SK-N-SH (cell line): ENCODE measurements around the gene GALNTL6. TPM values are rescaled to one million over a fixed set of nuclear protein-coding genes. Genes with fewer than 3 reads are reported as not detected.

Experiments used
- CTCF ChIA-PET: fragments of 300-600, 350-600 bp; formaldehyde crosslinking; extraction: SDS; loops from one replicate; lab custom pipeline; 2021; lab: Yijun Ruan, JAX
- POLR2A ChIA-PET: fragments of 350-600 bp; sonication (Branson Sonifier 250); formaldehyde crosslinking; extraction: SDS; loops from one replicate; lab custom pipeline; 2020; ENCODE audit warnings: antibody characterized with exemption, inconsistent platforms; lab: Yijun Ruan, JAX
- DNase-seq: peaks from one replicate; pipeline ENCODE4 v3.0.0; 2012
- H2AFZ ChIP-seq: fragments of 200-600 bp; sonication (generic); 2 replicates; pipeline ENCODE4 v1.8.1; 2016; ENCODE audit warnings: antibody characterized with exemption, mild to moderate bottlenecking, low read depth
- H3F3A ChIP-seq: fragments of 200-600 bp; sonication (generic); replicated peaks from 2 replicates; pipeline ENCODE3; 2016; ENCODE audit warnings: antibody characterized with exemption, mild to moderate bottlenecking; ENCODE audit not compliant: insufficient read depth
- H3K27ac ChIP-seq, 2 experiments: fragments of 200-500 bp in 1 of 2; fragments of 200-600 bp in 1 of 2; sonication (Bioruptor generic) in 1 of 2; sonication (generic), shearing (Covaris generic) in 1 of 2; 2 replicates each; pipeline versions ENCODE4 v1.5.1 to v1.6.1; 2014 to 2016; ENCODE audit warnings: low read depth in 2 of 2, inconsistent platforms in 1 of 2, low read length in 1 of 2, mild to moderate bottlenecking in 1 of 2, mixed read lengths in 1 of 2
- H3K27me3 ChIP-seq: fragments of 200-600 bp; sonication (generic), shearing (Covaris generic); 2 replicates; pipeline ENCODE4 v1.6.1; 2016; ENCODE audit warnings: mixed run types; ENCODE audit not compliant: insufficient read depth
- H3K36me3 ChIP-seq, 2 experiments: fragments of 200-500 bp in 1 of 2; fragments of 200-600 bp in 1 of 2; sonication (Bioruptor generic) in 1 of 2; sonication (generic) in 1 of 2; replicated peaks in 1 of 2; 2 replicates each; pipeline versions ENCODE3 to v1.5.1; 2014 to 2016; ENCODE audit warnings: low read length in 1 of 2, mild to moderate bottlenecking in 1 of 2; ENCODE audit not compliant: insufficient read depth in 2 of 2, control insufficient read depth in 1 of 2
- H3K4me1 ChIP-seq, 2 experiments: fragments of 200-500 bp in 1 of 2; fragments of 200-600 bp in 1 of 2; sonication (Bioruptor generic) in 1 of 2; sonication (generic), shearing (Covaris generic) in 1 of 2; 2 replicates each; pipeline versions ENCODE4 v1.5.1 to v1.6.1; 2014 to 2016; ENCODE audit warnings: low read depth in 1 of 2, low read length in 1 of 2, mixed run types in 1 of 2; ENCODE audit not compliant: insufficient read depth in 2 of 2, control insufficient read depth in 1 of 2
- H3K4me2 ChIP-seq: fragments of 200-600 bp; sonication (generic), shearing (Covaris generic); 2 replicates; pipeline ENCODE4 v1.6.1; 2017; ENCODE audit warnings: mixed run types
- H3K4me3 ChIP-seq, 2 experiments: fragments of 200-500 bp in 1 of 2; fragments of 200-600 bp in 1 of 2; sonication (Bioruptor generic) in 1 of 2; sonication (generic), shearing (Covaris generic) in 1 of 2; 2 replicates each; pipeline versions ENCODE4 v1.5.1 to v1.8.1; 2014 to 2016; ENCODE audit warnings: low read depth in 2 of 2, inconsistent platforms in 1 of 2, low read length in 1 of 2, mild to moderate bottlenecking in 1 of 2, mixed read lengths in 1 of 2, moderate library complexity in 1 of 2
- H3K79me2 ChIP-seq: fragments of 200-600 bp; sonication (generic); 2 replicates; pipeline ENCODE4 v1.8.1; 2017; ENCODE audit warnings: mild to moderate bottlenecking; ENCODE audit not compliant: insufficient read depth
- H3K9ac ChIP-seq: fragments of 200-600 bp; sonication (generic); 2 replicates; pipeline ENCODE4 v1.6.1; 2017; ENCODE audit warnings: mixed run types
- H3K9me2 ChIP-seq: fragments of 200-600 bp; sonication (generic); 2 replicates; pipeline ENCODE4 v1.6.1; 2017; ENCODE audit warnings: mixed run types
- H3K9me3 ChIP-seq: fragments of 200-600 bp; sonication (generic); 2 replicates; pipeline ENCODE4 v1.6.1; 2017; ENCODE audit warnings: mixed run types, mild to moderate bottlenecking, moderate library complexity
- H4K20me1 ChIP-seq: fragments of 200-600 bp; sonication (generic); 2 replicates; pipeline ENCODE4 v1.6.1; 2017; ENCODE audit warnings: mild to moderate bottlenecking, mixed run types; ENCODE audit not compliant: insufficient read depth
- ELF1 ChIP-seq: IDR thresholded peaks from 2 replicates; pipeline ENCODE4 v1.4.0; 2012
- EZH2phosphoT487 ChIP-seq: fragments of 200-600 bp; sonication (generic); IDR thresholded peaks from 2 replicates; pipeline ENCODE4 v1.6.1; 2017; ENCODE audit warnings: low read depth, mixed run types, mild to moderate bottlenecking, antibody characterized with exemption, moderate library complexity, borderline replicate concordance
- FOXM1 ChIP-seq: IDR thresholded peaks from 2 replicates; pipeline ENCODE4 v1.4.0; 2012; ENCODE audit warnings: low read depth, mild to moderate bottlenecking
- GABPA ChIP-seq: IDR thresholded peaks from 2 replicates; pipeline ENCODE4 v1.4.0; 2012; ENCODE audit warnings: low read depth, mild to moderate bottlenecking
- GATA2 ChIP-seq: sonication (generic); formaldehyde crosslinking; IDR thresholded peaks from 2 replicates; pipeline ENCODE4 v1.5.0; 2020; ENCODE audit warnings: mild to moderate bottlenecking, missing genetic modification reagents
- IRF3 ChIP-seq: fragments of 150-350 bp; IDR thresholded peaks from 2 replicates; pipeline ENCODE4 v1.6.1; 2016; ENCODE audit warnings: mild to moderate bottlenecking, low read depth, low read length
- JUND ChIP-seq: IDR thresholded peaks from 2 replicates; pipeline ENCODE4 v1.4.0; 2012
- MXI1 ChIP-seq: IDR thresholded peaks from 2 replicates; pipeline ENCODE4 v1.6.1; 2012; ENCODE audit warnings: mild to moderate bottlenecking, low read depth, low read length, improper control_type of control experiment
- NFIC ChIP-seq: IDR thresholded peaks from 2 replicates; pipeline ENCODE4 v1.4.0; 2012; ENCODE audit warnings: borderline replicate concordance
- NRF1 ChIP-seq: IDR thresholded peaks from 2 replicates; pipeline ENCODE4 v1.6.1; 2012; ENCODE audit warnings: low read depth, mild to moderate bottlenecking, low read length
- POLR2AphosphoS5 ChIP-seq: IDR thresholded peaks from 2 replicates; pipeline ENCODE4 v1.6.1; 2012; ENCODE audit warnings: low read depth, low read length
- RAD21 ChIP-seq: IDR thresholded peaks from 2 replicates; pipeline ENCODE4 v1.6.1; 2012; ENCODE audit warnings: mild to moderate bottlenecking, low read length
- RCOR1 ChIP-seq: fragments of 150-350 bp; IDR thresholded peaks from 2 replicates; pipeline ENCODE4 v1.6.1; 2017; ENCODE audit warnings: antibody characterized with exemption, low read length
- REST ChIP-seq: IDR thresholded peaks from 2 replicates; pipeline ENCODE4 v1.6.1; 2012; ENCODE audit warnings: mild to moderate bottlenecking, low read depth, low read length, moderate library complexity
- SMC3 ChIP-seq: IDR thresholded peaks from 2 replicates; pipeline ENCODE4 v1.6.1; 2012; ENCODE audit warnings: low read depth, low read length, improper control_type of control experiment
- TCF12 ChIP-seq: IDR thresholded peaks from 2 replicates; pipeline ENCODE4 v1.4.0; 2012
- TEAD4 ChIP-seq: IDR thresholded peaks from 2 replicates; pipeline ENCODE4 v1.4.0; 2012; ENCODE audit warnings: mild to moderate bottlenecking, borderline replicate concordance; ENCODE audit not compliant: insufficient read depth
- WGBS: methylation state at CpG from one replicate; pipeline ENCODE4 v1.1.6; 2017; ENCODE audit warnings: low lambda C conversion rate; 5-methylcytosine and 5-hydroxymethylcytosine counted together
- polyA plus RNA-seq, 3 experiments: library from polyadenylated mRNA; depleted of rRNA; stranded (reverse); fragments of >200 nt; gene quantifications; 2 replicates each; pipeline ENCODE4 v1.2.3, GENCODE V29; 2012
- TF ChIP-seq, protein P1 (sequence below): fragments of 200-600 bp; sonication (generic); IDR thresholded peaks from 2 replicates; pipeline ENCODE4 v1.6.1; 2017; ENCODE audit warnings: antibody characterized with exemption, mild to moderate bottlenecking, moderate library complexity
- TF ChIP-seq, protein P2 (sequence below): IDR thresholded peaks from 2 replicates; pipeline ENCODE4 v1.4.0; 2012; ENCODE audit warnings: low read depth, borderline replicate concordance
- TF ChIP-seq, protein P3 (sequence below): IDR thresholded peaks from 2 replicates; pipeline ENCODE4 v1.4.0; 2012; ENCODE audit warnings: low read depth

Gene GALNTL6
- polyA plus RNA-seq, 1 of the 3 experiments (the other 2 are of a cell fraction): 0.07 TPM

DNA sequence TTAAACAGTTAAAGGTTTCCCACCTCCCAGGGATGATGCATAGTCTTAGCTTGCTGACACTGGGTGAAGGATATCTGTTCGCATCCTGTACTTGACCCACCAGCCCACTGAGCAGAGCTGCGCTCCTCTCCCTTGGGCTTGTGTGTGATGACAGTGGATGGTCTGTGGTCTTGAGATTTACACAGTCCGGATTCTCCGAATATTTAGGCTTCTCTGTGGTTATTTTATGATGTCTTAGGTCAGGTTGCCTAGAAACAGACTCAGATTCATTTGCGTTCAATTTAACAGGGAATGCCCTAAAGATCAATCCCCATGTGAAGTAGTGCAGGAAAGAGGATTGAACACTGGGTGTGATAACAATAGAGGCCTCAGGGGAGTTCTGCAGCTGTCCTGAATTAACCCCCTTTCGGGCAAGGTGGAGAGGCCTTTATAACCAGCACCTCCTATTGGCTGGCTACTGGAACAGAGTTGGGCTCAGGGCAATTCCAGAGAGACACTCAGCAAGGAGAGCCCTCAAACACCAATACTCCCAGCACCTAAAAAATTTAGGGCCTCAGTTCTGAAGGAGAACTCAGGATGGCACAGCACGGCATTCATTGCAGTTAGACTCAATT, 702.2 kb downstream of the GALNTL6 start:
- DNase-seq: no peak
- H3K9me3 ChIP-seq: no peaks in the 10 kb centered on the region
- no peak overlapping the region for H3K4me3 ChIP-seq
- H2AFZ ChIP-seq: no peak overlapping the region
- H3K9me2 ChIP-seq: no peaks in the 10 kb centered on the region
- H3K79me2 ChIP-seq: no peaks in the 10 kb centered on the region
- no peaks in the 10 kb centered on the region for H3F3A ChIP-seq
- H3K27ac ChIP-seq: no peak overlapping the region
- no peak overlapping the region for H3K4me2 ChIP-seq
- ChIA-PET CTCF (no interaction called here), POLR2A (no interaction called here)
- no peaks in the 10 kb centered on the region for H3K27me3 ChIP-seq
- no peak overlapping the region for H3K9ac ChIP-seq
- H3K36me3 ChIP-seq: no peaks in the 10 kb centered on the region
- 57% methylated on average over 7 of the region's 7 CpGs for WGBS
- TF ChIP-seq ELF1 (no peak), SMC3 (no peak), TEAD4 (no peak), NRF1 (no peak), RAD21 (no peak), FOXM1 (no peak), MXI1 (no peak), GABPA (no peak), POLR2AphosphoS5 (no peak), GATA2 (CRISPR knock-in tag) (no peak), RCOR1 (no peak), REST (no peak), NFIC (no peak)
- TF ChIP-seq, protein P1, sequence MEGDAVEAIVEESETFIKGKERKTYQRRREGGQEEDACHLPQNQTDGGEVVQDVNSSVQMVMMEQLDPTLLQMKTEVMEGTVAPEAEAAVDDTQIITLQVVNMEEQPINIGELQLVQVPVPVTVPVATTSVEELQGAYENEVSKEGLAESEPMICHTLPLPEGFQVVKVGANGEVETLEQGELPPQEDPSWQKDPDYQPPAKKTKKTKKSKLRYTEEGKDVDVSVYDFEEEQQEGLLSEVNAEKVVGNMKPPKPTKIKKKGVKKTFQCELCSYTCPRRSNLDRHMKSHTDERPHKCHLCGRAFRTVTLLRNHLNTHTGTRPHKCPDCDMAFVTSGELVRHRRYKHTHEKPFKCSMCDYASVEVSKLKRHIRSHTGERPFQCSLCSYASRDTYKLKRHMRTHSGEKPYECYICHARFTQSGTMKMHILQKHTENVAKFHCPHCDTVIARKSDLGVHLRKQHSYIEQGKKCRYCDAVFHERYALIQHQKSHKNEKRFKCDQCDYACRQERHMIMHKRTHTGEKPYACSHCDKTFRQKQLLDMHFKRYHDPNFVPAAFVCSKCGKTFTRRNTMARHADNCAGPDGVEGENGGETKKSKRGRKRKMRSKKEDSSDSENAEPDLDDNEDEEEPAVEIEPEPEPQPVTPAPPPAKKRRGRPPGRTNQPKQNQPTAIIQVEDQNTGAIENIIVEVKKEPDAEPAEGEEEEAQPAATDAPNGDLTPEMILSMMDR: no peak
- no peaks in the 10 kb centered on the region for H3K4me1 ChIP-seq
- no peaks in the 10 kb centered on the region for H4K20me1 ChIP-seq

DNA sequence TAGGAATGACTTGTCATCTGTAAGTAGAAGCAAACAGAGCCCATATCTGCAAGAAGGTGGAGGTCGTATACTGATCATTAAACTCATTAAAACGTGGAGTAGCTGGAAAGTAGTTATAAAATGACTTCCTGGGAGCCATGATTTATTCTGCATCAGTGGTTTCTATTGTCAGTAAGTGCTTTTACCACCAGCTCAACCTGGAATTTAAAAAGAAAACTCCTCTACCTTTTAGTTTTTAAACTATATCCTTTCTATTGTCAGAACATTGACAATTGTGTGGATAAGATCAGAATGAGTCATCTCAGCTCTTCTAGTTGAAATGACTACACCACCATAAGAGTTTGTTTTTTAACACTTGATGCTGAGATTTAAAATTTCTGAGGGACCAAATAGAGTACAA, 704.2 kb downstream of the GALNTL6 start:
- ChIA-PET POLR2A (no interaction called here), CTCF (no interaction called here)
- Histone ChIP-seq H3K4me1 (no peaks in the 10 kb centered on the region; a peak in 1 of 4 replicates), H3K4me2 (no peak overlapping the region), H3K9ac (no peak overlapping the region), H3K4me3 (no peak overlapping the region), H3K27ac (no peak overlapping the region), H3K9me2 (no peaks in the 10 kb centered on the region), H4K20me1 (no peaks in the 10 kb centered on the region), H3K36me3 (no peaks in the 10 kb centered on the region), H3K9me3 (no peaks in the 10 kb centered on the region), H3F3A (no peaks in the 10 kb centered on the region), H2AFZ (no peak overlapping the region), H3K79me2 (no peaks in the 10 kb centered on the region), H3K27me3 (no peaks in the 10 kb centered on the region)
- WGBS: 24% methylated on average over 2 of the region's 2 CpGs
- DNase-seq: no peak
- no peak for TF ChIP-seq JUND
- TF ChIP-seq EZH2phosphoT487: no peak
- no peak for TF ChIP-seq TCF12
- TF ChIP-seq NFIC: no peak
- TF ChIP-seq, protein P2, sequence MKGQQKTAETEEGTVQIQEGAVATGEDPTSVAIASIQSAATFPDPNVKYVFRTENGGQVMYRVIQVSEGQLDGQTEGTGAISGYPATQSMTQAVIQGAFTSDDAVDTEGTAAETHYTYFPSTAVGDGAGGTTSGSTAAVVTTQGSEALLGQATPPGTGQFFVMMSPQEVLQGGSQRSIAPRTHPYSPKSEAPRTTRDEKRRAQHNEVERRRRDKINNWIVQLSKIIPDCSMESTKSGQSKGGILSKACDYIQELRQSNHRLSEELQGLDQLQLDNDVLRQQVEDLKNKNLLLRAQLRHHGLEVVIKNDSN: no peak
- no peak for TF ChIP-seq RCOR1
- TF ChIP-seq IRF3: no peak
- no peak for TF ChIP-seq NRF1
- no peak for TF ChIP-seq POLR2AphosphoS5
- TF ChIP-seq, protein P3, sequence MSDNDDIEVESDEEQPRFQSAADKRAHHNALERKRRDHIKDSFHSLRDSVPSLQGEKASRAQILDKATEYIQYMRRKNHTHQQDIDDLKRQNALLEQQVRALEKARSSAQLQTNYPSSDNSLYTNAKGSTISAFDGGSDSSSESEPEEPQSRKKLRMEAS: no peak
